NT2/D1 (cell line): Measurements from ENCODE around the gene TOM1L2.

Experiments
- DNase-seq: peaks from one replicate; pipeline ENCODE4 v3.0.0-alpha.2; 2011; ENCODE audit warnings: low read depth, low spot score
- H3K27me3 ChIP-seq: 2 replicates; pipeline ENCODE4 v1.6.0; 2011; ENCODE audit warnings: mild to moderate bottlenecking; ENCODE audit not compliant: insufficient read length, insufficient read depth
- H3K36me3 ChIP-seq: 2 replicates; pipeline ENCODE4 v1.6.1; 2011; ENCODE audit warnings: mild to moderate bottlenecking, low read length, mixed read lengths; ENCODE audit not compliant: insufficient read depth, insufficient read length
- H3K4me1 ChIP-seq: 2 replicates; pipeline ENCODE4 v1.5.1; 2011; ENCODE audit not compliant: insufficient read depth, insufficient read length
- H3K4me3 ChIP-seq: 2 replicates; pipeline ENCODE4 v1.5.1; 2011; ENCODE audit warnings: low read depth; ENCODE audit not compliant: insufficient read length
- H3K9ac ChIP-seq: 2 replicates; pipeline ENCODE4 v1.6.0; 2011; ENCODE audit warnings: low read depth; ENCODE audit not compliant: insufficient read length
- H3K9me3 ChIP-seq: 2 replicates; pipeline ENCODE4 v1.5.1; 2011; ENCODE audit warnings: mild to moderate bottlenecking, low read length; ENCODE audit not compliant: insufficient read depth
- SUZ12 ChIP-seq: IDR thresholded peaks from 2 replicates; pipeline ENCODE4 v1.6.1; 2011; ENCODE audit not compliant: insufficient read length, insufficient read depth; ENCODE audit errors: extremely low read depth
- YY1 ChIP-seq: IDR thresholded peaks from 2 replicates; pipeline ENCODE4 v1.6.1; 2011; ENCODE audit not compliant: insufficient read length, insufficient read depth
- ZNF274 ChIP-seq: IDR thresholded peaks from 2 replicates; pipeline ENCODE4 v1.6.1; 2011; ENCODE audit warnings: mild to moderate bottlenecking, low read depth, low read length

TOM1L2 gene

DNA sequence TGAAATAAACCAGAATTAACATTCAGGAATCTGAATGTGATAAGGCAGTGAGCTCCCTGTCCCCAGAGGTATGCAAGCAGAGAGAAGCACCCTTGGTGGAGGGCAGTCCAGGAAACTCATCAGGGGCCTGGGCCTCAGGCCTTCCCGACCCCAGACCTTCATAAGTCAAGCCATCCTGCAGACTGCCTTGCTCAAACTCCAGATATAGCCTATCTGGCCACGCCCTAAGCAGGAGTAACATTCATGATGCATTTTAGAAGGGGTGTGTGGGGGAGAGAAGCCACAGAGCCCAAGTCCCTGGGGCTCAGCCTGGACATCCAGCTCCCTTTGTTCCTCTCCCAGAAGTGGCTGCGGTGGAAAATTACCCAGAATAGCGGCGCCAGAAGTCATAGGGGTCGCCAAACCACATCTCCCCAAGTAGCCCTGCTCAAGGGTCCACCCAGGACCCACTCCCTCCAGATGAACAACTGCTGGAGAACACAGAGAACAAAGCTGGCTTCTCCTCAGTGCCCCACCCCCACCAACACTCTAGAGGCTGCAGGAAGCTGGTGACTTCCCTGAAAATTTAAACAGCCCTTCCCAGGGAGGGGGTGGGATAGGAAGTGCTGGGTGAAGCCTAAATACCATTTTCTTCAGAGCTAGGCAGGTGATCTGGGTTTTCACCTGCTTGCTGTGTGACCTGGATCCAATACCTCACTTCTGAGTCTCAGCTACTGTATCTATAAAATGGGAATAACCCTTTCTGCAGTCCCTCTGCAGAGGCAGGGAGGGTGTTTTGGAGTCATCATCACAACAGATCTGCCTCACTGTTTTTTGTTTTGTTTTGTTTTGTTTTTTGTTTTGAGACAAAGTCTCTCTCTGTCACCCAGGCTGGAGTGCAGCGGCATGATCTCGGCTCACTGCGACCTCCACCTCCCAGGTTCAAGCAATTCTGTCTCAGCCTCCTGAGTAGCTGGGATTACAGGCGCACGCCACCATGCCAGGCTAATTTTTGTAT is 133.9 kb downstream of the TOM1L2 start:
- Histone ChIP-seq H3K9me3 (no peaks in the 10 kb centered on the region), H3K4me3 (no peak overlapping the region), H3K27me3 (no peaks in the 10 kb centered on the region), H3K9ac (peak overlapping the region; percentile 65), H3K4me1 (peaks cover 13% of the 10 kb centered on the region), H3K36me3 (peaks cover 7% of the 10 kb centered on the region)
- no peak for TF ChIP-seq SUZ12
- TF ChIP-seq YY1 = no peak
- TF ChIP-seq ZNF274 = no peak
- DNase-seq = no peak

DNA sequence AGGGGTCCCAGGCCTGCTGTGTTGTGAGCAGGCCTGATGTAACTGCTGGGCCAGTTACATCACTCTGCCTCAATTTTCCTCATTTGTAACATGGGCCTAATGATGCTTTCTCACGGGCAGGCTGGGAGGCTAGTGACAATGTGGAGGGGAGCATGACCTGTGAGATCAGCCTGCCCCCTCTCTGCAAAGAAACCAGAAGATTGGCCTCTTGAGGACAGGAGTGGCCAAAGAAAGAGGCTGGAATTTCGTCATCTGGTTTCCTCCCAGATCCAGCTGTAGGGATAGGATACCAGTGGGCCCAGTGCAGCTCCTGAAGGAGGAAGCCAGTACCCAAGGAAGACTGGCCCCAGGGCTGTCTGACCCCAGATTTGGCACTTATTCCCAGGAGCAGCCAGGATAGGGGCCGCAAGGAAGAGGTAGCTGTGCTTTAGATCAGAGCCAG is 134.8 kb downstream of the TOM1L2 start:
- H3K4me1 ChIP-seq = peaks cover 13% of the 10 kb centered on the region
- TF ChIP-seq ZNF274 = no peak
- no peak for TF ChIP-seq YY1
- no peak for TF ChIP-seq SUZ12
- no peaks in the 10 kb centered on the region for H3K9me3 ChIP-seq
- H3K4me3 ChIP-seq = peak overlapping the region; percentile 97
- peak overlapping the region; percentile 100 for H3K9ac ChIP-seq
- no peak for DNase-seq
- H3K36me3 ChIP-seq = peaks cover 7% of the 10 kb centered on the region
- no peaks in the 10 kb centered on the region for H3K27me3 ChIP-seq

DNA sequence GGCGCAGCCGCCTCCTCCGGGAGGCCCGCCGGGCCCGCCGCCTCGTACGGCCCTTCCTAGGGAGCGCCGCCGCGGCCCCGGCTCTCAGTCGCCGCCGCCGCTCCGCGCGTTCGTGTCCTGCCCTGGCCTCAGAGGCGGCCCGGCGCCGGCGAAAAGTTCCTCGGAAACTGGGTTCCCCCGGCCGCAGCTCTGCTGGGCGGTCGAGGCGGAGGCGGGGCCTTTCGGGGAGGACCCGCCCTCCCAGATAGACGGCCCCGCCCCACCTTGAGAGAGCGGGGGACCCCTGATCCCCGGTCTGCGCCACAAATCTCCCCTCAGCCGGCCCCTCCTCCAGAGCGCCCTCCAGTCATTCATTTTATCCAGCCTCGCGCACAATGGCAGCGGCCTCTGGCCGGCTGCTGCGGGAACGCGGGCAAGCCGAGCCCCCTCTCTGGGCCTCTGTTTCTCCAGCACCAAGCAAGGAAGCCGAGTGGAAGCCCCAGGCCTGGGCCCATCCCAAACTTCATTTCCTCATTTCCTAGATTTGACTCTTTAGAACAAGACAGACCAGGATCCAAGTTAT is 135.3 kb downstream of the TOM1L2 start, which contains the start of gene SREBF1:
TSS of gene SREBF1 (minus strand) at position 169 of the 562 bp plus-strand sequence. CDS start 169 bp downstream, outside the sequence.
- no peak for DNase-seq
- Histone ChIP-seq H3K4me3 (peak within 1 kb of the TSS; percentile 97), H3K9ac (peak within 1 kb of the TSS; percentile 100), H3K9me3 (no peaks in the 10 kb centered on the region), H3K27me3 (no peaks in the 10 kb centered on the region), H3K36me3 (peaks cover 12% of the 10 kb centered on the region), H3K4me1 (peaks cover 12% of the 10 kb centered on the region)
- no peak for TF ChIP-seq YY1
- no peak for TF ChIP-seq ZNF274
- no peak for TF ChIP-seq SUZ12

DNA sequence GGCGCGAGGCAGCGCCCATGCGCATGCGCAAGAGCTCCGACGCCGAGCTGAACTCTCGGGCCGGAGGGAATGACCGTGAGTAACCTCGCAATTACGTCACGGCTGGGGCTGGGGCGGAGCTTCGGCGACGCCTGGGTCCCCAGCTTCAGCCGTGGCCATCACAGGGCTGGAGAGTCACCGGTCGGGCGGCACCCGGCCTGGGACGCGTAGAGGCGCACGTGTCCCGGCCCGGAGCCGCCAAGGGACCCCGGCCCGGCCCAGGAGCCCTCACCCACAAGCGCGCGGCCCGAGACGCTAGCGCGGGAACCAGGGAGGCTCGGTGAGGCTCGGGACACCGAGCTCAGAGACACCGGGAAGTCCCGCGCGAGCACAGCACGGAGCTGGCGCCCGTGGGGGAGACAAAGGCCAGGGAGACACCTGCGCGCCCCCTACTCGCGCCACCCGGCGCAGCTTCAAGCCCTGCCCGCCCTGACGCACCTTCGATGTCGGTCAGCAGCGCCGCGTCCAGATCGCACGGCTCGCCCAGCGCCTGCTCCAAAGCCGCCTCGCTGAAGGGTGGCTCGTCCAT is 135.9 kb downstream of the TOM1L2 start:
- peak overlapping the region; percentile 100 for H3K9ac ChIP-seq
- H3K36me3 ChIP-seq = peaks cover 18% of the 10 kb centered on the region
- H3K27me3 ChIP-seq = no peaks in the 10 kb centered on the region
- TF ChIP-seq YY1 (no peak), ZNF274 (no peak), SUZ12 (no peak)
- no peak for DNase-seq
- peak overlapping the region; percentile 97 for H3K4me3 ChIP-seq
- H3K9me3 ChIP-seq = no peaks in the 10 kb centered on the region
- H3K4me1 ChIP-seq = peaks cover 8% of the 10 kb centered on the region

DNA sequence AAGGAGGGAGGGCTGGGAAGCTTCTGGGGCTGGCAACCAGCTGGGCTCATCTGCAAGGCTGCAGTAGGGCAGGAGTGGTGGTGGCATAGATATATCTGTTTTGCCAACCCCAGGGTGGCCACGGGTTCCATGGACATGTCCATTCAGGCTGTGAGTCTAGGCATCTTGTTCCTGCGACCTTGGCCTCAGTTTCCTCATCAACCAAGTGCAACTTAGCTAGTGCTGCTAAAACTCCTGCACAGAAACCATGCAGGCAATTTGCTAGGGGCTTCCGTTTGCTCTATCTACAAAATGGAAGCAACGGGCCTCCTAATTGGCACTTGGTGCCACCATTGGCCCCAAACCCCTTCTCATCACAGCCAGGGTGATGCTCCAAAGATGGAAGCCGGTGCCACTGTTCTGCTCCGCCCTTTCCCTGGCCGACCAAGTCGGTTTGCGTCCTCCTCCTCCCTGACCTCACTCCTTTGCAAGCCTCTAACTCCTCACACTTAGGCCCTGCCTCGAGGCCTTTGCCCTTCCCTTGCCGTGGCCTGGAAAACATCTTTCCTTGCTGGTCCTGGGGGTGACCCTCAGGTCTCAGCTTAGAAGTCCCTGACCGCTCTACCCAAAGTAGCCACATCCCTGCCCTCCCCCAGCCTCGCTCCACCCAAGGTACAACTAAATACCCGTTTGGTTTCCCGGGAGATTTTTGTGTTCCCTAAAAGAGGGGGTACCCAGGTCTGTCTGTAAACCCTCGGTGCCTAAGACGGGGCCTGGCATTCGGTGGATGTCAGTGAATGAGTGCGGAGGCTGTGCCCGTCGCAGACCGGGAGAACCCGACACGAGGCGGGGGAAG is 136.6 kb downstream of the TOM1L2 start:
- no peaks in the 10 kb centered on the region for H3K27me3 ChIP-seq
- peaks cover 7% of the 10 kb centered on the region for H3K4me1 ChIP-seq
- peak overlapping the region; percentile 100 for H3K9ac ChIP-seq
- TF ChIP-seq YY1 (no peak), SUZ12 (no peak), ZNF274 (no peak)
- H3K9me3 ChIP-seq = no peaks in the 10 kb centered on the region
- no peak for DNase-seq
- peaks cover 23% of the 10 kb centered on the region for H3K36me3 ChIP-seq
- H3K4me3 ChIP-seq = peak overlapping the region; percentile 97

DNA sequence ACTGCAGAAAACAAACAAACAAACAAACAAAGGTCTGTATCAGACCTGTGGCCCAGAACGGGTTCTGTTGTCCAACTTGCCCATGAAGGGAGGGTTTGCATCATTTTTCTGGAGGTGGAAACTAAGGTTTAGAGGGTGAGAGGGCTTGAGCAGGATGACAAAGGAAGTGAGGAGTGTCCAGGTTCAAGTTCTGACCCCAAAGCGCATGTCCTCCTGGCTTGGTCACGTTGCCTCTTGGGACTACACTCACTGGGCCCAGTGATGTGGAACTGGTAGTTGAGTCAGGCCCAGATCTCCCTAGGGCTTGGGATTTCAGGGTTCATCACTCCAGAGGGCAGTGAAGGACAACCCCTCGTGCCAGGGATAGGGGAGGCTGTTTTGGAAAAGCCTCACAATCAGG is 137.2 kb downstream of the TOM1L2 start:
- DNase-seq = no peak
- Histone ChIP-seq H3K36me3 (peaks cover 23% of the 10 kb centered on the region), H3K4me3 (no peak overlapping the region), H3K27me3 (no peaks in the 10 kb centered on the region), H3K9me3 (no peaks in the 10 kb centered on the region), H3K9ac (peak overlapping the region; percentile 42), H3K4me1 (peaks cover 7% of the 10 kb centered on the region)
- TF ChIP-seq SUZ12 (no peak), ZNF274 (no peak), YY1 (no peak)
